GM18502 (cell line): Measurements from ENCODE around the gene DHRS13.
"Not testable (repeated sequence)": the region's sequence is repeated elsewhere in the genome, so short reads cannot be mapped to it uniquely, and the experiment has no call there.

ENCODE experiments used
- ATAC-seq: cut with Tn5 transposase; IDR thresholded peaks from one replicate; pipeline ENCODE4 v1.9.1; 2021; ENCODE audit warnings: mild to moderate bottlenecking; ENCODE audit not compliant: unreplicated experiment, poor library complexity

DHRS13 gene

DNA sequence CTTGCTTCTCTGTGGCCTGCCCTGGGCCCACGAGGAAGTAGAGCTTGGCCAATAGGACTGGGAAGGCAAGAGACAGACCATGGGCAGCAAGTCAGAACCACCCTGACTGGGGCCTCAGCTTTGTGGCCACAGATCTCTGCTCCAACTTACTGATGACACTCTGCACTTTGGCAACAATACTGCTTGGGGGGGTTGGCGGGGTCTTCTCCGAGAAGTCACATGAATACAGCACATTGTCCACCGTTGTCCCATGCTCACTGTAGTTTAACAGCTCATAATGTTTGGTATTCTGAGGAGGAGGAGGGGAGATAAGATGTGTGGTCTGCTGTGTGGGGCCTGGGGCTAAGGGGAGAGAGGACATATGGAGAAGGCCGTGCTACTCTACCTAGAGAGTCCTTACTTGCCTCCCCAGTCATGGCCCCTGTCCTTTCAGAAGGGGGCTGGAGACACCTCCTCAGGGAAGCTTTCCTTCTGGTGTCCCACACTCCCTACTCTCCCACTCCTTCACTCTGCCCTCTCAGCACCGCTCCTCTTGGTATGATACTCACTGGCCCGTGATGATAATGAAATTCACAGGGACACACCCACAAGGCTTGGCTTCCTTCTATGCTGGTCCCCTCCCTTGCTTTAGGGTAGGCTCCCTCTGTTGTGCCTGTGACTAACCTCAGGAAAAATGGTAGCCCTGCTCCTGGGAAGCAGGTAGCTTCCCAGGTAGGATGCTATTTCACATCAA, 4.0 kb upstream of the DHRS13 start:
- ATAC-seq, result no peak

DNA sequence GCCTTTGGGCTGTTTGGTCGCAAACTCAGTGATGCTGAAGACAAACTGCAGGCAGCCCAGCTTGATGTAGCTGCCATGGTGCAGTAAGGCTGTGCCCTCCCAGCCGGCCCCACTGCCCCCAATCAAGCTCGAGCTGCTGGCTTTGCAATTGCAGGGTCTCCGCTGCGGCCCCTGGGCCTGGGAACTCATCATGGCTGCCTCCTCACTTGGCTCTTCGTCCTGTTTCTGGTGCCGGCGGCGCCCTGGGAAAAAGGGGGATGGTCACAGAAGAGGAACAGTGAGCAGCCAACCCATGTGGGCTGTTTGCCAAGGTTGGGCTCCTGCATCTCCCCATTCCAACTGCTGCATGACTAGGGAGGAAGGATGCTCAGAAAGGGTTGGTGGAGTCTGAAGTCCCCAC, 3.4 kb upstream of the DHRS13 start:
- ATAC-seq, result no peak

DNA sequence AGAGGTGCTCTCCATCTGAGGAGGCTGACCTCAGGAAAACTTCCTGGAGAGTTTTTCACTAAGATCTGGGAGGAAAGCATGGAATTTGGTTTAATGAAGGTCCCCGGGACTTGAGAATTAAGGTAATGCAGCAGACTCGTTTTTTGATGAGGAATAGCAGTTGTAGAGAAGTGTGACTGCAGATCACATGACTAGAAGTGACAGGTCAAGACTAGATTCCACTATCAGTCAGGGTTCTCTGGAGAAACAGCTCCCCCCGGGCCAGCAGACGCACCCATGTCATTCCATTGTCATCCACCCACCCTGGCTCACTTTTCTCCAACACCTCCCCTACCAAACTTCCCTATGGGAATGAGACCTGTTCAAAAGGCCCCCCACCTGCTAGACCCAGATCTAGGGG, 1.9 kb upstream of the DHRS13 start:
- ATAC-seq, result no peak

DNA sequence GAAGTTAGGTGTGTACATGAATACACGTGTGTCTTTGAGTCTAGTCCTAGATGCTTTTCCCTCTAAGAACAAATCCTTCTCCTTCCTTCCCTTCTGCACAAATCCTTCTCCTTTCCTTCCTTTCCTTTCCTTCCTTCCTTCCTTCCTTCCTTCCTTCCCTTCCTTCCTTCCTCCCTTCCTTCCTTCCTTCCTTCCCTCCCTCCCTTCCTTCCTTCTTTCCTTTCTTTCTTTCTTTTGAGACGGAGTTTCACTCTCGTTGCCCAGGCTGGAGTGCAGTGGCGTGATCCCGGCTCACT, 615 bp upstream of the DHRS13 start:
- ATAC-seq, result not testable (repeated sequence)

DNA sequence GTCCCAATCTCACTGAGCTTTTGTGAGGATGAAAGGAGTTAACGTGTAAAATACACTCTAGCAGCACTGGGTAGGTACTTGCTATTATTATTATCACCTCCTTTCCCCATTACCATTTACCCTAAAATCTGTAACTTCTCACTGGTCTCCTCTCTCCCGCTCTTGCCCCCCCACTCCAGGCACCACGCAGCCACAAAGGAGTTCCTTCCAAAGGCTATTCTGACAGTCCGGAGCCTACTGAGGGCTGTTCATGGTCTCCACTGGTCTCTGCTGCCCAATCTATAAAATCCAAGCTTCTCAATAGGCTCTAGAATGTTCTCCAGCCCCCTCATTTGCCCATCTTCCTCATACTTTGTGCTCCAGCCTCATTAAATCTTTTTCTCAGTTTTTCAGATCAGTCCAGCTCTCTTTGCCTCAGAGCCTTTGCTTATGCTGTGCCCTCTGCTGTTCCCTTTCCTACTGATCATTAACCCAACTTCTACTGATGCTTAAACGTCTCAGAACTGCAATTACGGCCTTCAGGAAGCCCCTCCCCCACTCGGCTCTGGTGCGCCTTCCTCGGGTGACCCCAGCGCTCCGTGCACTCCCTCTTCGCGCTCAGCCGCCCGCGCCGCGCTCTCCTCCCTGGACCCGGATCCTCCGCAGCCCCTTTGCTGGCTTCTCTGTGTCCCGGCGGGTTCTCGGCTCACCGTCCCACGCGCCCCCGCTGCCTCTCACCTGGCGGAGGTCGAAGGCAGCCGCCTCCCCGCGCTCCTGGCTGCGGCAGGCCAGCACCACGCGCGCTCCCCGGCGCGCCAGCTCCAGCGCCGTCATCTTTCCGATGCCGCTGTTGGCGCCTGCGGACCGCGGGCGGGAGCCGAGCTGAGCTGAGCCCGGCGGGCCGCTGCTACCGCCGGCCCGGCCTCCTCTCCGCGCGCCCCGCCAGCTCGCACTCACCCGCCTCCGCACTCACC, 737 bp downstream of the DHRS13 start:
- peak; percentile 40 for ATAC-seq

DNA sequence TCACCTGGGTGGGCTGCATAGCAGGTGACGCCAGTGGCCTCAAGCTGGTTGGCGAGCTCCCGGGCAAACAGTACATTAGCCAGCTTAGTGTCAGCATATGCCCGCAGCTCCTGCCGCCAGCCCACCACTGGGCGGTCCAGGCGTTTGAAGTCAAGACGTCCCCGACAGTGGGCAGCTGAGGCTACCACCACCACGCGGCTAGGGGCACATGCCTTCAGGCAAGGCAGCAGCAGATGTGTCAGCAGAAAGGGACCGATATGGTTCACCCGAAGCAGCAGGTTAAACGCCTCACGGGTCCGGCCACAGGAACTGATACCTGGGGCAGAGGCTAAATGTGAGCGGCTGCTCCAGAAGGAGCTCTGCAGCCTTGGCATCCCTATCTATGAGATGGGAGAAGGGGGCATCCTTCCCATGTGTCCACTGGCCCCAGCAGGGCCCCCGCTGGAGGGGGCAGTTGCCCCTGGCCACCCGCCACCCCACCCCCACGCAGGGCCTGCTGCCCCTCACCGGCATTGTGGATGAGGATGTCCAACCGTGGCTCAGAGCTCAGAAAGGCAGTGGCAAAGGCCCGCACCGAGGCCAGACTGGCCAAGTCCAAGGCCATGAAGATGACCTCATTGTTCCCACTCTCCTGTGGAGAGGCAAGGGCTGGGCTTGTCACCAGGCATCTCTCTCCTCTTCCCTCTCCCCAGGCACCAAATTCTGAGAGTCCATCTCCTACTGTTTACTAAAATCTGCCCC, 1.7 kb downstream of the DHRS13 start:
- ATAC-seq, result no peak

DNA sequence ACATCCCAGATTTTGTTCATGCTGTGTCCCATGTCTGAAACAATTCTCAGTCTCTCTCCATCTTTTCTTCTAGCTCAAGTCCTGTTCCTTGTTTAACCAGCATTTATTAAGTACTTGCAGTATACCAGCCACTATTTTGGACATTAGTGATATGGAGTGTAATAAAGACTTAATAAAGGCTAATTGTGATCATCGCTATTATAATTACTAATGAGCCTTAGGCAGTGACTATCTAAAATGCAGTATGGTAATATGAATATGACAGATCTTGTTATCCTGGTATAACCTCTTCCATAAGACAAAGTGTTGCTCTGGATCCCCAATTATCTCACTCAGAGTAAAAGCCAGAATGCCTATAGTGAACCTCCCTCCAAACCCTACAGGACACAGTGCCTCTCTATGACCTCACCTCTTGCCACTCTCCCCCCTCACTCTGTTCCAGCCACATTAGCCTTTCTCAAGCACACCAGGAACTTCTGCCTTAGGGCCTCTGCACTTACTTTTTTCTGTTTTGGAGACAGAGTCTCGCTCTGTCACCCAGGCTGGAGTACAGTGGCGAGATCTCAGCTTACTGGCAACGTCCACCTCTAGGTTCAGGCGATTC, 3.6 kb downstream of the DHRS13 start:
- ATAC-seq, result no peak

DNA sequence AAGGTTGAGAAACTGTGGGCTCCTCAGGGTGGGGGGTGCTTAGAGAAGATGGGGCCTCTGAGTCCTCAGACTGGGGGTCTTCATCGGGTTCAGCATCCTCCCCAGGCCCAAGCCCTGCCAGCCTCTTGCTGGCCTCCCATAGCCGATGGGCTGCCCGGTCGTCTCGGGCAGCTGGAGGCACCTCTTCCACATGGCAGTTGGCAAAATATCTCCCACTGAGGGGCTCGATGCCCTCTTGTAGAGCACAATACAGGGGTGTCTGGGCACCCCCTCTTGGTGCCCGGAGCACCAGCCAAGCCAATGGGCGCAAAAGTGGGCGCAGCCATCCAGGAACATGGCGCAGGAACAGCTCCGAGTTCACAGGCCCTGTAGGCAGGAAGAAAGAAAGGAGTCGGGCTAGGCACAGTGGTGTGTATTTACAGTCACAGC, 4.3 kb downstream of the DHRS13 start:
- ATAC-seq, result no peak

DNA sequence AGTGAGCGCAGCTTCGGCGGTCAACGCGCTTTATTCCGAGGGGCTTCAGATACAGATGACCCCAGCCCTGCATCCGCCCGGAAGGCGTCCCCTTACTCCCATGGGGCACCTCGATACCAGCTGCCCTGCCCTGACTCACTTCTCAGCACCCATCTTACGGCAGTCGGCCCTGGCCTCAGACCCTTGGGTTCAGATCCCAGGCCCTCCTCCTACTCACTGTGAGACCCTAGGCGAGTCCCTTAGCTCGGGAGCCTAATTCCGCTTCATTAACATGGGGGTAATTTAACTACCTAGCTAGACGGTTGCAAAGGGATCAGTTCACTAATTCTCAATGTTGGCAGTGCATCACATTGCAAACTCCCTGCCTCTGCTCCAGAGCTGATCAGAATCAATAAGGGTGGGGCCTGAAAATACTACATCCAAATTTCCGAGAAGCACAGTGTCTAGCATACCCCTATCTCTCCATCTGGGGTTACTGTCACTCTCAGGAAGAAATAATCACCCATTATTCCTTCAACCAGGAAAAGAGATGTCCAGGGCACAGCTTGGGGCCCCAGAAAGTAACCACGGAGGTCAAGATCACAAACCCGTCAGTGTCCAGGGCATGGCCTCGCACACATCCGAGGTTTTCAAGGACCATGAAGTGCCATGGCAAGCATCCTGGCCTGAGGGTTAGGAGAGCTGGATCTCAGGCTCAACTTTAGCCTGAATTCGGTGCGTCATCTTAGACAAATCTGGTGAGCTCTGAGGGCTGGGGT, 4.9 kb downstream of the DHRS13 start:
- no peak for ATAC-seq

DNA sequence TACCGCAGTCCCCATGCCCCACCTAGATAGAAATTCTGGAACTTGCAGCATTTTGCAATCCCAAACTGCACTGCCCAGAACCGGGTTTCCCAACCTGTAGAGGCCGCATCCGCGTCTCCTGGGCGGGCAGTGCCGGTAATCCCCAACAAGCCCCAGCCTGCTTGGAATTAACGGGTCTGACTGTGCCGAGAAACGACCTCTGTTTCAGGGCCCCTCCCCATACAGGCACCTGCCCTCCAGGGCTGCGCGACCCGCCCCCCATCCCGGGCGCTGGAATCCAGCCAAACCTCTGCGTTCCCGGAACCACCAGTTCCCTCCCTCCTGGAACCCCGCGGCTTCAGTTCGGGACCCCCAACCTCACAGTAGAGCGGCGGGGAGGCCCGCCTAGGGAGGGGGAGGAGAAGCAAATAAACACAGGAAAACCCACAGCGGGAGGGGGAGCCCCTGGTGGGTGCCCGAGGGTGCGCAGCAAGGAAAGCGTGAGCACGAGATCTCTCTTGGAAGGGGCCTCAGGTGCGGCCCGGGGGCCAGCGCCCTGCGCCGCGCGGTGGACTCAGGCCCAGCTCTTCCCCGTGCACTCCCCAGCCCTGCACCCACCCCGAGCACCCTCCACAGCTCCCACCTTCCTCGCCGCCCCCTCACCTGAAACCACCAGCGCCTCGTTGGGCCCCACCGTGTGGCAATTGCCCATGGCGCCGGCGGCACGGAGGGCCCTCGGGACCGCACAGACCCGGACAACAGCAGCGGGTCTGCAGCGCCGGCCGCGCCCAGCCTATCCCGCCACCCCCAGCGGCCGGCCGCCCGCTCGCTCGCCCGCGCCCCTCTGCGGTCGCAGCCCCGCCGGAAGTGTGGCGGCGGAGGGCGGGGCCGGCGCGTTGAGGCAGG, 5.8 kb downstream of the DHRS13 start, which contains the start of gene FLOT2:
TSS of gene FLOT2 (minus strand) at position 850 of the 885 bp plus-strand sequence. CDS start at position 691, 159 bp downstream.
- no peak for ATAC-seq

DNA sequence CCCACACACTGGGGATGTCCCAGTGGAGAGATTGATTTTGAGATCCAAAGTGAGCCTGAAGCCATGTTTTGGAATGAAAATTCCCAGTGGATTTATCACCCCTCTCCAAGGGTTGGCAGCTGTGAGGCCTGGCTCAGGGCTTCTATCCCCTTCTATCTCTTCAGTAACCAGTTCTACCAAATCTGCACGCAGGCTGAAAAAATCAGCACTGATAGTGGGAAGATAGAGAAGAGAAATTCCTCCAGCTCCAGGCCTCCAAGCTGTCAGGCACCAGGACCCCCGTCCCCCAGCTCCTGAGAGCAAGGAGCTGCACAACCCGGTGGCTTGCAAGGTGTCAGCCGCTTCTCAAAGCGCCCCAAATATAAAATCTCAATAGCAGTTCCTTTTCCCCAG, 6.4 kb downstream of the DHRS13 start:
- no peak for ATAC-seq

DNA sequence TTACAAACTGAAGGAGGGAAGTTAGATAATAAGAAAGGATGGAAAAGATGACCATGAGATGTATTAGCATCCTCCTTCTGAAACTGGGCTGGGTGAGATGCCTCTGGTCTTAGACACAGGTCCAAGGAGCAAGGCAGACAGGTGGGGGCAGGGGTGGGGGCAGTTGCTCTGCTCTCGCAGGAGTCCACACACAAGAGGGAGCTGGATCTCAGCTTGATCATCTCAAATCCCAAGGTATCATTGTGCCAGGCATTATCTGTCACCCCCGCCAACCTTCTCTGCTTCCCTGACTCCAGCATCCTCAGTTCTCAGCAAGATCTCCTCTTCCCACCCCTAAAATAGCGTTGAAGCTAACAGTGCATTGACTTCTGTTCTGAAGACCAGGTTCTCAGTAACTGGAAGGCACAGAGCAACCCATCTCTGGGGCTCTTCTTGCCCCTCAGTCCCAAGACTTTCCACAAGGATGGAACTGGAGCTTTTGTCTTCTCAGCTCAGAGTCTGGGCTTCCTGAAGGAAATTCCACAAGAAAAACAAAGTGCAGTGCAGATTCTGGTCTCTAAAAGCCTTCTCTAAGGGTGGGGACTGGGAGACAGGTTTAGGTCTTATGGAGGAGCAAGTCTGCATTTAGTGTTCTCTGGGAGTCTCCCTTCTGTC, 7.0 kb downstream of the DHRS13 start:
- no peak for ATAC-seq

DNA sequence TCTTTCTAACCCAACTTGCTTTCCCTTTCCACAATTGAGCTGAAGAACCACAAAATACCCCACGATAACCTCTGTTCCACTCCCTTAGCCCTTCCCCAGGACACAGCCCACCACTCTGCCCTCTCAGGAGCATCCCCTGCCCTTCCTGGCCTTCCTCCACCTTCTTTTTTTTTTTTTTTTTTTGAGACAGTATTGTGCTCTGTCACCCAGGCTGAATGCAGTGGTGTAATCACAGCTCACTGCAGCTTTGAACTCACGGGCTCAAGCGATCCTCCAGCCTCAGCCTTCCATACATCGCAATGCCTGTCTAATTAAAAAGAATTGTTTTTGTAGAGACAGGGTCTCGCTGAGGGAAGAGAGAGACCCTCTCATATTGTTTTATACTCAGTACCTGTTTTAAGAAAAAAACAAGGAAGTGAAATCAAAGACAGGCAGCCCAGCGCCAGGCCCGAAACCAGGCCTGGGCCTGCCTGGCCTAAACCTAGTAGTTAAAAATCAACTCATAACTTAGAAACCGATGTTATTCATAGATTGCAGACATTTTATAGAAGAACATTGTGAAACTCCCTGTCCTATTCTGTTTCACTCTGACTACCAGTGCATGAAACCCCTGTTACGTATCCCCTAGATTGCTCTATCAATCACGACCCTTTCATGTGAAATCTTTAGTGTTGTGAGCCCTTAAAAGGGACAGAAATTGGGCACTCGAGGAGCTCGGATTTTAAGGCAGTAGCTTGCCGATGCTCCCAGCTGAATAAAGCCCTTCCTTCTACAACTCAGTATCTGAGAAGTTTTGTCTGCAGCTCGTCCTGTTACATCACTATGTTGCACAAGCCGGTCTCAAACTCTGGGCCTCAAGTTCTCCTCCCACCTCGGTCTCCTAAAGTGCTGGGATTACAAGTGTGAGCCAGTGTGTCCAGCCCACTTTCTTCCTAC, 9.4 kb downstream of the DHRS13 start:
- ATAC-seq, result not testable (repeated sequence)

DNA sequence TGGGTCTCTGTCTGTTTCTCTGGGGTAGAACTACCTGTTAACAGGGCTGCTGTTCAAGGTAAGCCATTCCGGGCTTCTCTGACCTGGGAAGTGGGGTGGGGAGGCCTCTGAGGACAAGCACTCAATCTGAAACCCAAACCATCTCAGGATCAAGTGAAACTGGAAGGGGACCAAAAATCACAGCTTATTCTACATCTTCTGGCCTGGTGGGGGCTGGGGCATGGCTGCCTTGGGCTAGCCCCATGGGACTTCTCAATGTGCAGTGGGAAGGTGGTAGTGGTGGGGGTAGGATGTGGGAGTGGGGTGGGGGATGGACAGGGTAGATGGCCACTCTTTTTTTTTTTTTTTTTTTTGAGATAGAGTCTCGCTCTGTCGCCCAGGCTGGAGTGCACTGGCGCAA, 10.9 kb downstream of the DHRS13 start:
- ATAC-seq, result no peak

DNA sequence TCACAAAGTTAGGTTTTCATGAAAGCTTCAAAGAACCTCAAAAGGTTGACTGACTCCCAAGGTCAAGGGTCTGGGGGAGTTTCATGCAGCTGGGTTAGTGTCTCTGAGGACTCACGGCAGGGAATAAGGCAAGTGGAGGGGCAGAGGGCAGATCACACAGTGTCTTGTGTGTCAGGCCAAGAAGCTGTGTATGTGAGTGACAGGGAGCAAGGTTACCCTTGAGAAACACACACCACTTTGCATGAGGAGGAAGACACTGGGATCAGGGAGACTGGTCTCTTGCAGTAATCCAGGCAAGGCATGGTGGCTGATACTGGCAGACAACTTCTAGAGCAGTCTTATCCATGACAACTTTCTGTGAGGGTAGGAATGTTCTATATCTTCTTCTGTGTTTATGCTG, 11.7 kb downstream of the DHRS13 start:
- ATAC-seq, result no peak

DNA sequence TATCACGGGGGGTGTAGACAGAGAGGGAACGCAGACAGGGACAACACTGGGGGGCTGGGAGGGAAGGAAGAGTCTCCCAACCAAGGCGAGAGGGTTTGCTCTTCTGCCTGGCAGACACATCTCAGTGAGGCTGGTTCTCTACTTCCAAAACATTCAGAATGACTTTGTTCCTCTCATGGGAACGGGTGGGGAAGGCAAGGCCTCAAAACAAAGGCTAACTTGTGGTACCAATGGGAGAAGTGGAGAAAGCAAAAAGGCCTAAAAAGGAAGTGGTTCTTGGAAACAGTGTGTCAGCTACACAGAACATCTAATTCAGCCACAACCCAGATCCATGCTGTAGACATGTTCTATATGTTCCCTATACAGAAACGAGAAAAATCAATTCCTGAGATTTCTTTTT, 12.9 kb downstream of the DHRS13 start:
- ATAC-seq, result no peak

DNA sequence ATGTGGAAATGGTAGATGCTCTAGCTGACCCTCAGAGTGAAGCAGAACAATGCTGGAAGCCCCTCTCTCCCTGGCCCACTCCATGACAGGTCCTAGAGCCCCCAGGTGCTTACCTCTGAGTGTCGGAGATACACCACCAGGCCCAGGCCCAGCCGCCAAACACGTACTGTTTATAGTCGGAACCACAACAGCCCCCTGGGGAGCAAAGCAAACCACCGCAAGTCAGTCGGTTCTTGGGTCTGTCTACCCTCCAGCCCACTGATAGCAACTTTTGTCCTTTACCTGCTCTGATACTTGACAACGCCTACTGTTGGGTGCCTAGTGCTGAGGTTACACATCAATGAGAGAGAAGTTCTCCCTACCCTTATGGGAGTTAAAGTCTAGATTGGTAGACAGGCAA, 14.0 kb downstream of the DHRS13 start:
- ATAC-seq, result no peak
